ENCODE data around the gene GAS2L3. TPM values are rescaled to one million over a fixed set of nuclear protein-coding genes. Genes with fewer than 3 reads are reported as not detected.

Gene GAS2L3
- total and polyA plus RNA-seq, 2 of the 13 experiments (the other 11 are each of a cell fraction or from before 2014, with no cell fraction given), result 7.0 to 20.8 TPM

DNA sequence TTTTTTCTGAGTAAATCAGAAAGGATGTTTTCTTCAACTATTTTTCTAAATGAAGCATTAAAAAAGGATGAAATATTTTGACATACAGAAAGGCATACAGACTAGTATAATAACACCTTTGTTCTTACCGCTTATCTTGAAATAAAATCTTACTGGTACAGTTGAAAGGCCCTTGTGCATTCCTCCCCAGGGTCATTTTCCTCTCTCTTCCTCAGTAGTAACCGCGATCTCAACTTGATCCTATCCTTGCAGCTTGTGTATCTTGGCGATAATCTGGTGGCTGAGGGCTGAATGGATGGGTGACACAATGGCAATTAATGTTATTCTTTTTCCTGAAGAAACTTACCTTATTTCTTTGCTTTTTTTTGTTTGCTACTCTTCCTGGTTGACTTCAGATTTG, 18.5 kb downstream of the GAS2L3 start:
- intact Hi-C loops (cut with micrococcal nuclease; ENCODE audit: unreplicated experiment) (loop anchor here (2.0 kb wide), 1 partner anchor 17 kb away; no protein-coding TSS in a partner anchor), in situ Hi-C loops (cut with HindIII; ENCODE audit: extremely low pct_ligation_motif_present, low pct_unique_long_range_greater_than_20kb) (no loop called here)
- Histone ChIP-seq H2AFZ (ENCODE audit: low read length) (no peak overlapping the region), H3K4me2 (ENCODE audit: low read depth, low read length) (no peak overlapping the region), H3K9ac (ENCODE audit: insufficient read depth, low read depth, low read length) (no peak overlapping the region), H3K9me3 (ENCODE audit: low read length) (peaks cover 15% of the 10 kb centered on the region), H3K4me1 (ENCODE audit: insufficient read depth, low read length) (peaks cover 31% of the 10 kb centered on the region), H3K36me3 (replicated peaks in 1 of 2; ENCODE audit: control insufficient read depth in 1 of 2, insufficient read depth in 2 of 2, low read length in 2 of 2) (no peaks in the 10 kb centered on the region), H4K20me1 (ENCODE audit: insufficient read depth, low read length) (no peaks in the 10 kb centered on the region), H3K27ac (ENCODE audit: extremely low read length, insufficient read depth, low read length) (no peak overlapping the region), H3K4me3 (replicated peaks in 1 of 3; ENCODE audit: insufficient read depth in 1 of 3, low read depth in 2 of 3, low read length in 3 of 3) (no peak overlapping the region), H3K79me2 (ENCODE audit: insufficient read depth, low read length) (peaks cover 17% of the 10 kb centered on the region), H3K27me3 (ENCODE audit: control insufficient read depth in 1 of 2, insufficient read depth in 2 of 2, low read length in 2 of 2) (no peaks in the 10 kb centered on the region)
- ATAC-seq (no peak), DNase-seq (ENCODE audit: low spot score) (peak; percentile 58), FAIRE-seq (no peak)
- BruUV-seq (replicated peaks), result no TSS peak
- 78% methylated on average over 4 of the region's 4 CpGs for WGBS (ENCODE audit: low lambda C conversion rate)
- POLR2A ChIA-PET, result no interaction called here
- CTCF ChIA-PET (ENCODE audit: low intra/inter-chr PET ratio, low total read pairs), result no interaction called here
- TF ChIP-seq SIN3A (IDR thresholded peaks at IDR 0.05; ENCODE audit: borderline replicate concordance, low read depth, low read length) (no peak), GZF1 (CRISPR knock-in tag; IDR thresholded peaks at IDR 0.05) (no peak), ARID2 (CRISPR knock-in tag; IDR thresholded peaks at IDR 0.05; ENCODE audit: borderline replicate concordance) (no peak), ZNF329 (CRISPR knock-in tag; IDR thresholded peaks at IDR 0.05; ENCODE audit: low read depth) (no peak), ZNF343 (CRISPR knock-in tag; IDR thresholded peaks at IDR 0.05) (no peak), RFXAP (CRISPR knock-in tag; IDR thresholded peaks at IDR 0.05; ENCODE audit: borderline replicate concordance) (no peak), ARNT (IDR thresholded peaks at IDR 0.05) (no peak), ZFX (CRISPR knock-in tag; IDR thresholded peaks at IDR 0.05; ENCODE audit: low read depth) (no peak), SAP130 (CRISPR knock-in tag; IDR thresholded peaks at IDR 0.05; ENCODE audit: low read depth) (peak; percentile 35; the same call in 1 of the 2 replicates), REL (CRISPR knock-in tag; conservative IDR thresholded peaks at IDR 0.05) (no peak), ZNF747 (CRISPR knock-in tag; IDR thresholded peaks at IDR 0.05; ENCODE audit: borderline replicate concordance) (no peak), U2AF1 (optimal IDR thresholded peaks at IDR 0.05; ENCODE audit: low read depth, low read length) (no peak), EHMT2 (IDR thresholded peaks at IDR 0.05; ENCODE audit: borderline replicate concordance, low read depth, low read length) (no peak; the same call in 1 of the 2 replicates)
- TF ChIP-seq, protein P1, sequence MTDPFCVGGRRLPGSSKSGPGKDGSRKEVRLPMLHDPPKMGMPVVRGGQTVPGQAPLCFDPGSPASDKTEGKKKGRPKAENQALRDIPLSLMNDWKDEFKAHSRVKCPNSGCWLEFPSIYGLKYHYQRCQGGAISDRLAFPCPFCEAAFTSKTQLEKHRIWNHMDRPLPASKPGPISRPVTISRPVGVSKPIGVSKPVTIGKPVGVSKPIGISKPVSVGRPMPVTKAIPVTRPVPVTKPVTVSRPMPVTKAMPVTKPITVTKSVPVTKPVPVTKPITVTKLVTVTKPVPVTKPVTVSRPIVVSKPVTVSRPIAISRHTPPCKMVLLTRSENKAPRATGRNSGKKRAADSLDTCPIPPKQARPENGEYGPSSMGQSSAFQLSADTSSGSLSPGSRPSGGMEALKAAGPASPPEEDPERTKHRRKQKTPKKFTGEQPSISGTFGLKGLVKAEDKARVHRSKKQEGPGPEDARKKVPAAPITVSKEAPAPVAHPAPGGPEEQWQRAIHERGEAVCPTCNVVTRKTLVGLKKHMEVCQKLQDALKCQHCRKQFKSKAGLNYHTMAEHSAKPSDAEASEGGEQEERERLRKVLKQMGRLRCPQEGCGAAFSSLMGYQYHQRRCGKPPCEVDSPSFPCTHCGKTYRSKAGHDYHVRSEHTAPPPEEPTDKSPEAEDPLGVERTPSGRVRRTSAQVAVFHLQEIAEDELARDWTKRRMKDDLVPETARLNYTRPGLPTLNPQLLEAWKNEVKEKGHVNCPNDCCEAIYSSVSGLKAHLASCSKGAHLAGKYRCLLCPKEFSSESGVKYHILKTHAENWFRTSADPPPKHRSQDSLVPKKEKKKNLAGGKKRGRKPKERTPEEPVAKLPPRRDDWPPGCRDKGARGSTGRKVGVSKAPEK (CRISPR knock-in tag; IDR thresholded peaks at IDR 0.05; ENCODE audit: borderline replicate concordance), result no peak
- TF ChIP-seq, protein P2, sequence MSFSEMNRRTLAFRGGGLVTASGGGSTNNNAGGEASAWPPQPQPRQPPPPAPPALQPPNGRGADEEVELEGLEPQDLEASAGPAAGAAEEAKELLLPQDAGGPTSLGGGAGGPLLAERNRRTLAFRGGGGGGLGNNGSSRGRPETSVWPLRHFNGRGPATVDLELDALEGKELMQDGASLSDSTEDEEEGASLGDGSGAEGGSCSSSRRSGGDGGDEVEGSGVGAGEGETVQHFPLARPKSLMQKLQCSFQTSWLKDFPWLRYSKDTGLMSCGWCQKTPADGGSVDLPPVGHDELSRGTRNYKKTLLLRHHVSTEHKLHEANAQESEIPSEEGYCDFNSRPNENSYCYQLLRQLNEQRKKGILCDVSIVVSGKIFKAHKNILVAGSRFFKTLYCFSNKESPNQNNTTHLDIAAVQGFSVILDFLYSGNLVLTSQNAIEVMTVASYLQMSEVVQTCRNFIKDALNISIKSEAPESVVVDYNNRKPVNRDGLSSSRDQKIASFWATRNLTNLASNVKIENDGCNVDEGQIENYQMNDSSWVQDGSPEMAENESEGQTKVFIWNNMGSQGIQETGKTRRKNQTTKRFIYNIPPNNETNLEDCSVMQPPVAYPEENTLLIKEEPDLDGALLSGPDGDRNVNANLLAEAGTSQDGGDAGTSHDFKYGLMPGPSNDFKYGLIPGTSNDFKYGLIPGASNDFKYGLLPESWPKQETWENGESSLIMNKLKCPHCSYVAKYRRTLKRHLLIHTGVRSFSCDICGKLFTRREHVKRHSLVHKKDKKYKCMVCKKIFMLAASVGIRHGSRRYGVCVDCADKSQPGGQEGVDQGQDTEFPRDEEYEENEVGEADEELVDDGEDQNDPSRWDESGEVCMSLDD (CRISPR knock-in tag; IDR thresholded peaks at IDR 0.05; ENCODE audit: borderline replicate concordance), result no peak
- TF ChIP-seq, protein P3, sequence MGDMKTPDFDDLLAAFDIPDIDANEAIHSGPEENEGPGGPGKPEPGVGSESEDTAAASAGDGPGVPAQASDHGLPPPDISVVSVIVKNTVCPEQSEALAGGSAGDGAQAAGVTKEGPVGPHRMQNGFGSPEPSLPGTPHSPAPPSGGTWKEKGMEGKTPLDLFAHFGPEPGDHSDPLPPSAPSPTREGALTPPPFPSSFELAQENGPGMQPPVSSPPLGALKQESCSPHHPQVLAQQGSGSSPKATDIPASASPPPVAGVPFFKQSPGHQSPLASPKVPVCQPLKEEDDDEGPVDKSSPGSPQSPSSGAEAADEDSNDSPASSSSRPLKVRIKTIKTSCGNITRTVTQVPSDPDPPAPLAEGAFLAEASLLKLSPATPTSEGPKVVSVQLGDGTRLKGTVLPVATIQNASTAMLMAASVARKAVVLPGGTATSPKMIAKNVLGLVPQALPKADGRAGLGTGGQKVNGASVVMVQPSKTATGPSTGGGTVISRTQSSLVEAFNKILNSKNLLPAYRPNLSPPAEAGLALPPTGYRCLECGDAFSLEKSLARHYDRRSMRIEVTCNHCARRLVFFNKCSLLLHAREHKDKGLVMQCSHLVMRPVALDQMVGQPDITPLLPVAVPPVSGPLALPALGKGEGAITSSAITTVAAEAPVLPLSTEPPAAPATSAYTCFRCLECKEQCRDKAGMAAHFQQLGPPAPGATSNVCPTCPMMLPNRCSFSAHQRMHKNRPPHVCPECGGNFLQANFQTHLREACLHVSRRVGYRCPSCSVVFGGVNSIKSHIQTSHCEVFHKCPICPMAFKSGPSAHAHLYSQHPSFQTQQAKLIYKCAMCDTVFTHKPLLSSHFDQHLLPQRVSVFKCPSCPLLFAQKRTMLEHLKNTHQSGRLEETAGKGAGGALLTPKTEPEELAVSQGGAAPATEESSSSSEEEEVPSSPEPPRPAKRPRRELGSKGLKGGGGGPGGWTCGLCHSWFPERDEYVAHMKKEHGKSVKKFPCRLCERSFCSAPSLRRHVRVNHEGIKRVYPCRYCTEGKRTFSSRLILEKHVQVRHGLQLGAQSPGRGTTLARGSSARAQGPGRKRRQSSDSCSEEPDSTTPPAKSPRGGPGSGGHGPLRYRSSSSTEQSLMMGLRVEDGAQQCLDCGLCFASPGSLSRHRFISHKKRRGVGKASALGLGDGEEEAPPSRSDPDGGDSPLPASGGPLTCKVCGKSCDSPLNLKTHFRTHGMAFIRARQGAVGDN (CRISPR knock-in tag; IDR thresholded peaks at IDR 0.05), result no peak
